PC-3 (cell line): Measurements from ENCODE around the gene GFM1. TPM values are rescaled to one million over a fixed set of nuclear protein-coding genes. Genes with fewer than 3 reads are reported as not detected.
A peak's percentile ranks its signal among the peaks of the same experiment; 100 is the strongest.

Source experiments
- ATAC-seq: fragments of 200-7000 bp; cut with Tn5 transposase; 2 replicates; pipeline ENCODE4 v1.9.1; 2020; ENCODE audit warnings: mild to moderate bottlenecking, moderate library complexity
- BruUV-seq: library from RNA; stranded (reverse); fragments of 400-500 nt; replicated peaks from 2 replicates; lab custom pipeline; 2021; lab: Mats Ljungman, UMichigan
- CTCF ChIA-PET: fragments of 300-600 bp; sonication (Branson Sonifier 250); formaldehyde crosslinking; loops from one replicate; lab custom pipeline; 2022; ENCODE audit warnings: antibody characterized with exemption; lab: Charles Lee
- POLR2A ChIA-PET: fragments of 300-600 bp; sonication (Branson Sonifier 250); formaldehyde crosslinking; loops from one replicate; lab custom pipeline; 2022; ENCODE audit warnings: antibody characterized with exemption; ENCODE audit not compliant: unreplicated experiment; lab: Charles Lee
- DNase-seq: peaks from one replicate; pipeline ENCODE4 v3.0.0-alpha.2; 2015
- H2AFZ ChIP-seq: fragments of 300-600 bp; sonication (generic); 2 replicates; pipeline ENCODE4 v1.6.0; 2016; ENCODE audit warnings: antibody characterized with exemption, low read length
- H3F3A ChIP-seq: fragments of 300-600 bp; sonication (generic); one replicate; pipeline ENCODE4 v1.6.0; 2017; ENCODE audit warnings: antibody characterized with exemption, low read length, control low read depth, mild to moderate bottlenecking; ENCODE audit not compliant: unreplicated experiment
- H3K27ac ChIP-seq: fragments of 300-600 bp; sonication (generic); 2 replicates; pipeline ENCODE4 v1.5.1; 2016; ENCODE audit warnings: mild to moderate bottlenecking, low read length
- H3K27me3 ChIP-seq: fragments of 300-600 bp; sonication (generic); 2 replicates; pipeline ENCODE4 v1.6.1; 2016; ENCODE audit warnings: low read length, mixed read lengths
- H3K36me3 ChIP-seq: fragments of 300-600 bp; sonication (generic); 2 replicates; pipeline ENCODE4 v1.6.1; 2016; ENCODE audit warnings: low read depth, mixed run types, low read length, mixed read lengths
- H3K4me1 ChIP-seq: fragments of 300-600 bp; sonication (generic); 2 replicates; pipeline ENCODE4 v1.5.1; 2016; ENCODE audit warnings: low read length; ENCODE audit not compliant: insufficient read depth
- H3K4me2 ChIP-seq: fragments of 300-600 bp; sonication (generic); 2 replicates; pipeline ENCODE4 v1.6.0; 2016; ENCODE audit warnings: low read length
- H3K4me3 ChIP-seq: fragments of 300-600 bp; sonication (generic); 2 replicates; pipeline ENCODE4 v1.5.1; 2016; ENCODE audit warnings: mild to moderate bottlenecking, low read length, mixed read lengths
- H3K79me2 ChIP-seq: fragments of 300-600 bp; sonication (generic); 2 replicates; pipeline ENCODE4 v1.6.1; 2017; ENCODE audit warnings: low read length, mixed read lengths
- H3K9ac ChIP-seq: fragments of 300-600 bp; sonication (generic); 2 replicates; pipeline ENCODE4 v1.6.0; 2016; ENCODE audit warnings: mild to moderate bottlenecking, low read length
- H3K9me2 ChIP-seq: fragments of 300-600 bp; sonication (generic); replicated peaks from 2 replicates; pipeline ENCODE4 v1.6.1; 2016; ENCODE audit warnings: mixed run types, low read length, mixed read lengths
- H3K9me3 ChIP-seq: fragments of 300-600 bp; sonication (generic); 2 replicates; pipeline ENCODE4 v1.6.1; 2016; ENCODE audit warnings: low read length, mixed read lengths
- H4K20me1 ChIP-seq: fragments of 300-600 bp; sonication (generic); 2 replicates; pipeline ENCODE4 v1.6.1; 2016; ENCODE audit warnings: low read length, mixed read lengths
- CTCF ChIP-seq: fragments of 300-600 bp; sonication (generic); conservative IDR thresholded peaks from 2 replicates; pipeline ENCODE4 v1.5.1; 2017; ENCODE audit warnings: antibody characterized with exemption, low read depth, mild to moderate bottlenecking, low read length
- EZH2 ChIP-seq: fragments of 300-600 bp; sonication (generic); IDR thresholded peaks from one replicate; pipeline ENCODE4 v1.6.1; 2017; ENCODE audit warnings: antibody characterized with exemption, mild to moderate bottlenecking, low read length; ENCODE audit not compliant: unreplicated experiment
- EZH2phosphoT487 ChIP-seq: fragments of 300-600 bp; sonication (generic); IDR thresholded peaks from 2 replicates; pipeline ENCODE4 v1.6.1; 2018; ENCODE audit warnings: mild to moderate bottlenecking, antibody characterized with exemption, low read length, borderline replicate concordance
- intact Hi-C: fragments of 100-400 bp; cut with micrococcal nuclease; formaldehyde crosslinking; loops from 2 replicates; pipeline ENCODE4 v1.9.0; 2023
- total RNA-seq: library from RNA; depleted of rRNA; stranded (reverse); fragments of >200 nt; gene quantifications from 2 replicates; pipeline ENCODE4 v1.2.3, GENCODE V29; 2014

The GFM1 gene
- total RNA-seq, 1 experiment from 2014 or later: 37.5 TPM

DNA sequence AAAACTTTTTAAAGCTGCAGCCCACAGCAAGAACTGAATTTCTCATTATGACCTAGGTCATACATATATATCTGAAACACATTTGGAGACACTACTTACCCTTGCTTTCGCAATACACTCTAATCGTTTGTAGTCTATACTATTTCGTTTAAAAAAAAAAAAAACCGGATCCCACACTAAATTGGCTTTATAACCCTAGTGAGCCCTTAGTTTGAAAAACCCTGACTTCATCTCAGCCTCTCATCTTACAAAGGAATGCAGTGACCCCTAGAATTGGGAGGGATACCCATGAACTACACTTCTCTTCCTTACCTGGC is 83.7 kb downstream of the GFM1 start:
- H3F3A ChIP-seq: peaks cover 17% of the 10 kb centered on the region
- no peak overlapping the region for H2AFZ ChIP-seq
- peak overlapping the region; percentile 100 for H3K27ac ChIP-seq
- no peaks in the 10 kb centered on the region for H3K36me3 ChIP-seq
- TF ChIP-seq EZH2 (no peak), CTCF (no peak), EZH2phosphoT487 (no peak)
- BruUV-seq: no TSS peak
- ChIA-PET CTCF (interaction anchor here (0.6 to 2.8 kb wide), 6 partner anchors 10 to 1369 kb away, joined by 3 to 19 read pairs (median 5); no protein-coding TSS in a partner anchor), POLR2A (no interaction called here)
- H3K4me2 ChIP-seq: 0 out of 2 replicates have a peak overlapping the region, but pooled peaks have one; percentile 25
- no peak for ATAC-seq
- H3K9ac ChIP-seq: peak overlapping the region; percentile 90
- no peaks in the 10 kb centered on the region for H4K20me1 ChIP-seq
- peaks cover 53% of the 10 kb centered on the region for H3K4me1 ChIP-seq
- peaks cover 15% of the 10 kb centered on the region; the same call in 1 of the 2 replicates for H3K79me2 ChIP-seq
- no peaks in the 10 kb centered on the region for H3K9me2 ChIP-seq
- intact Hi-C loops: loop anchor here (1.0 to 5.0 kb wide), 2 partner anchors 56 to 191 kb away; partner anchors contain the start of gene LXN
- H3K27me3 ChIP-seq: no peaks in the 10 kb centered on the region
- no peak for DNase-seq
- H3K4me3 ChIP-seq: no peak overlapping the region
- H3K9me3 ChIP-seq: no peaks in the 10 kb centered on the region

DNA sequence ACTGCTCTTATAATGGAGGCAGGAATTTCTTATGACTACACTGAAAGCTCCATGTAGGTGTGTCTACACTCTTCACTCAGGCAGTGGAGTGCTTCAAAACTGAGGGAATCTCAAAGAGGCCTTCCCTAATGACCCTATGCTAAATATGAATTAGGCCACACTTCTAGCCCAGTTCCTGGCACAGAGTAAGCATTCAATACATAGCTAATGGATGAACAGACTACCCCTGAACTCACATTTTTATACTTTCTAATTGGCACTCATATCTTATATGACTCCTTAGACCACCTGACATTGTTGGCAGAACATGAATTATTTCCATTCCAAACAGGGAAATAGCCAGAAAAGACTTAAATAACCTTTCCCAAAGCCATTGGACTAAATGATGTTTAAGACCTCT is 84.5 kb downstream of the GFM1 start:
- Histone ChIP-seq H3K36me3 (no peaks in the 10 kb centered on the region), H3K9me2 (no peaks in the 10 kb centered on the region), H3F3A (peaks cover 14% of the 10 kb centered on the region), H3K9ac (peak overlapping the region; percentile 90; the same call in 1 of the 2 replicates), H3K4me3 (no peak overlapping the region), H3K27me3 (no peaks in the 10 kb centered on the region), H2AFZ (no peak overlapping the region), H3K4me2 (no peak overlapping the region), H3K9me3 (no peaks in the 10 kb centered on the region), H3K4me1 (peaks cover 48% of the 10 kb centered on the region), H4K20me1 (no peaks in the 10 kb centered on the region), H3K27ac (peak overlapping the region; percentile 100), H3K79me2 (peaks cover 13% of the 10 kb centered on the region; the same call in 1 of the 2 replicates)
- CTCF ChIA-PET: interaction anchor here (2.3 to 2.8 kb wide), 2 partner anchors 60 to 69 kb away, joined by 13 to 19 read pairs; no protein-coding TSS in a partner anchor
- DNase-seq: no peak
- POLR2A ChIA-PET: interaction anchor here (0.7 kb wide), 1 partner anchor 39 kb away, joined by 12 read pairs; no protein-coding TSS in a partner anchor
- TF ChIP-seq EZH2phosphoT487: no peak
- no peak for ATAC-seq
- BruUV-seq: no TSS peak
- intact Hi-C loops: loop anchor here (1.0 to 5.0 kb wide), 2 partner anchors 57 to 192 kb away; partner anchors contain the start of gene LXN

- Histone ChIP-seq H3K9ac (no peak overlapping the region), H3K27ac (no peak overlapping the region)
- no TSS peak for BruUV-seq
Observed at GRCh38 chr3:158731486-158731885, 87.2 kb downstream of the GFM1 start.

More at GRCh38 chr3:158731486-158731885, 87.2 kb downstream of the GFM1 start:
- Histone ChIP-seq H3K4me1 (peaks cover 24% of the 10 kb centered on the region), H3K4me2 (no peak overlapping the region), H3K4me3 (no peak overlapping the region), H3K36me3 (no peaks in the 10 kb centered on the region), H2AFZ (no peak overlapping the region), H3K9me3 (no peaks in the 10 kb centered on the region), H3K79me2 (no peaks in the 10 kb centered on the region), H3K9me2 (no peaks in the 10 kb centered on the region), H3F3A (peaks cover under 1% of the 10 kb centered on the region), H4K20me1 (no peaks in the 10 kb centered on the region), H3K27me3 (no peaks in the 10 kb centered on the region)
- no peak for ATAC-seq
- ChIA-PET POLR2A (no interaction called here), CTCF (no interaction called here)
- intact Hi-C loops: no loop called here
- no peak for DNase-seq
- TF ChIP-seq EZH2phosphoT487: no peak
- no peak for TF ChIP-seq CTCF
- TF ChIP-seq EZH2: no peak
